ENCODE data around the gene LYPD6B. TPM values are rescaled to one million over a fixed set of nuclear protein-coding genes. Genes with fewer than 3 reads are reported as not detected.
A peak's percentile ranks its signal among the peaks of the same experiment; 100 is the strongest.

Gene LYPD6B
- total RNA-seq, 1 experiment from 2014 or later, result 6.1 TPM

GRCh38 chr2:149017116-149017985 is 21.1 kb upstream of the LYPD6B start:
- Histone ChIP-seq H3K27ac (ENCODE audit: low read depth, low read length) (no peak overlapping the region), H3K4me3 (replicated peaks in 1 of 2; ENCODE audit: low read depth in 1 of 2, low read length in 2 of 2) (no peak overlapping the region), H3K4me2 (ENCODE audit: low read length) (no peak overlapping the region), H3K36me3 (ENCODE audit: control insufficient read depth in 1 of 2, insufficient read depth in 2 of 2, low read length in 2 of 2) (no peaks in the 10 kb centered on the region), H4K20me1 (ENCODE audit: insufficient read depth) (no peaks in the 10 kb centered on the region), H3K9ac (ENCODE audit: low read length) (no peak overlapping the region), H3K9me3 (ENCODE audit: control insufficient read depth in 1 of 2, insufficient read depth in 1 of 2, low read depth in 1 of 2, low read length in 2 of 2) (no peaks in the 10 kb centered on the region), H2AFZ (ENCODE audit: low read depth, low read length, poor library complexity, severe bottlenecking) (peak overlapping the region; percentile 38), H3K27me3 (ENCODE audit: insufficient read depth, low read length) (no peaks in the 10 kb centered on the region), H3K79me2 (ENCODE audit: insufficient read depth, low read length) (no peaks in the 10 kb centered on the region), H3K9me2 (ENCODE audit: insufficient read depth) (no peaks in the 10 kb centered on the region), H3K4me1 (ENCODE audit: control insufficient read depth in 1 of 2, insufficient read depth in 2 of 2, low read length in 2 of 2) (no peaks in the 10 kb centered on the region)
- DNase-seq (ENCODE audit: low read depth, low spot score), result peak; percentile 54
- ChIA-PET POLR2A (no interaction called here), CTCF (interaction anchor here (0.7 to 4.0 kb wide), 19 partner anchors 8 to 556 kb away, joined by 3 to 33 read pairs (median 5); no protein-coding TSS in a partner anchor), RAD21 (ENCODE audit: low non-redundant PET in 1 of 2, low total read pairs in 2 of 2, uncharacterized antibody in 2 of 2, unreplicated experiment in 2 of 2) (interaction anchor here (0.6 to 2.0 kb wide), 5 partner anchors 21 to 544 kb away, joined by 3 to 8 read pairs (median 5); partner anchors contain the start of gene LYPD6B (in 1 of the 2))
- intact Hi-C loops (cut with micrococcal nuclease), result loop anchor here (1.0 kb wide), 2 partner anchors 296 to 544 kb away; no protein-coding TSS in a partner anchor
- TF ChIP-seq RAD21 (IDR thresholded peaks at IDR 0.05; ENCODE audit: low read depth), result peak; percentile 88
- peak; percentile 83 to 87 (median 86) for TF ChIP-seq CTCF (IDR thresholded peaks at IDR 0.05 in 2 of 3, conservative IDR thresholded peaks at IDR 0.05 in 1 of 3; ENCODE audit: borderline replicate concordance in 1 of 3, insufficient read depth in 1 of 3, low read depth in 2 of 3, low read length in 2 of 3)
- TF ChIP-seq SRF (IDR thresholded peaks at IDR 0.05; ENCODE audit: low read depth), result 0 out of 2 replicates have a peak, but pooled peaks have one; percentile 21
- TF ChIP-seq ELF1 (IDR thresholded peaks at IDR 0.05; ENCODE audit: borderline replicate concordance, low read depth), result no peak
- BruUV-seq (replicated peaks), result no TSS peak
- ATAC-seq, result peak; percentile 91

- H3K9me2 ChIP-seq (ENCODE audit: insufficient read depth), result no peaks in the 10 kb centered on the region
- no peaks in the 10 kb centered on the region for H3K9me3 ChIP-seq (ENCODE audit: control insufficient read depth in 1 of 2, insufficient read depth in 1 of 2, low read depth in 1 of 2, low read length in 2 of 2)
- TF ChIP-seq SRF (IDR thresholded peaks at IDR 0.05; ENCODE audit: low read depth), result no peak
- no peak for TF ChIP-seq JUND (IDR thresholded peaks at IDR 0.05)
- no peak for TF ChIP-seq EZH2 (IDR thresholded peaks at IDR 0.05)
- no peak for TF ChIP-seq ATF3 (IDR thresholded peaks at IDR 0.05)
- no peak for TF ChIP-seq RAD21 (IDR thresholded peaks at IDR 0.05; ENCODE audit: low read depth)
- TF ChIP-seq TCF7L2 (IDR thresholded peaks at IDR 0.05; ENCODE audit: borderline replicate concordance, extremely low read depth, insufficient read depth, insufficient read length), result no peak
- no peak for TF ChIP-seq POLR2A (IDR thresholded peaks at IDR 0.05; ENCODE audit: borderline replicate concordance, extremely low read depth, insufficient read depth, insufficient read length)
- TF ChIP-seq SIN3A (IDR thresholded peaks at IDR 0.05; ENCODE audit: low read depth), result no peak
- ChIA-PET CTCF (interaction anchor here (1.2 to 4.0 kb wide), 5 partner anchors 15 to 554 kb away, joined by 3 to 33 read pairs (median 23); no protein-coding TSS in a partner anchor), POLR2A (no interaction called here), RAD21 (ENCODE audit: low non-redundant PET in 1 of 2, low total read pairs in 2 of 2, uncharacterized antibody in 2 of 2, unreplicated experiment in 2 of 2) (no interaction called here)
- no peaks in the 10 kb centered on the region for H4K20me1 ChIP-seq (ENCODE audit: insufficient read depth)
- DNase-seq (ENCODE audit: low read depth, low spot score), result no peak
- no peak overlapping the region for H2AFZ ChIP-seq (ENCODE audit: low read depth, low read length, poor library complexity, severe bottlenecking)
- no peak overlapping the region for H3K4me2 ChIP-seq (ENCODE audit: low read length)
- H3K4me1 ChIP-seq (ENCODE audit: control insufficient read depth in 1 of 2, insufficient read depth in 2 of 2, low read length in 2 of 2), result no peaks in the 10 kb centered on the region
- no peaks in the 10 kb centered on the region for H3K79me2 ChIP-seq (ENCODE audit: insufficient read depth, low read length)
- no peak overlapping the region for H3K27ac ChIP-seq (ENCODE audit: low read depth, low read length)
- intact Hi-C loops (cut with micrococcal nuclease), result no loop called here
- no peaks in the 10 kb centered on the region for H3K27me3 ChIP-seq (ENCODE audit: insufficient read depth, low read length)
- no peak for ATAC-seq
- H3K4me3 ChIP-seq (replicated peaks in 1 of 2; ENCODE audit: low read depth in 1 of 2, low read length in 2 of 2), result no peak overlapping the region
- no peaks in the 10 kb centered on the region for H3K36me3 ChIP-seq (ENCODE audit: control insufficient read depth in 1 of 2, insufficient read depth in 2 of 2, low read length in 2 of 2)
- no peak overlapping the region for H3K9ac ChIP-seq (ENCODE audit: low read length)
- BruUV-seq (replicated peaks), result no TSS peak
Measured at GRCh38 chr2:149018981-149019380, 19.5 kb upstream of the LYPD6B start.
